GM12878 (cell line): Measurements from ENCODE around the gene SRGAP2. TPM values are rescaled to one million over a fixed set of nuclear protein-coding genes. Genes with fewer than 3 reads are reported as not detected.
"Not testable (repeated sequence)": the region's sequence is repeated elsewhere in the genome, so short reads cannot be mapped to it uniquely, and the experiment has no call there.

ENCODE experiments used
- ATAC-seq: fragments of 200-7000 bp; cut with Tn5 transposase; 3 replicates; pipeline ENCODE4 v1.9.1; 2020; ENCODE audit warnings: mild to moderate bottlenecking, moderate library complexity
- BruUV-seq: library from RNA; stranded (reverse); fragments of 400-500 nt; replicated peaks from 2 replicates; lab custom pipeline; 2021; lab: Mats Ljungman, UMichigan
- CTCF ChIA-PET: fragments of 300-600 bp; sonication (Branson Sonifier 250); formaldehyde crosslinking; extraction: SDS; loops from one replicate; lab custom pipeline; 2021; ENCODE audit warnings: inconsistent platforms; lab: Yijun Ruan, JAX
- POLR2A ChIA-PET: fragments of 350-600 bp; formaldehyde crosslinking; extraction: SDS; loops from one replicate; lab custom pipeline; 2021; ENCODE audit warnings: inconsistent platforms; lab: Charles Lee
- RAD21 ChIA-PET: fragments of 300-600 bp; sonication (Branson Sonifier 250); formaldehyde crosslinking; loops from one replicate; lab custom pipeline; 2023; ENCODE audit warnings: antibody characterized with exemption; ENCODE audit not compliant: unreplicated experiment; lab: Charles Lee
- SMC1A ChIA-PET: fragments of 300-600 bp; sonication (Branson Sonifier 250); formaldehyde crosslinking; loops from one replicate; lab custom pipeline; 2023; ENCODE audit not compliant: unreplicated experiment, uncharacterized antibody; lab: Charles Lee
- DNase-seq: peaks from one replicate; pipeline ENCODE4 v3.0.0-alpha.2; 2011; ENCODE audit warnings: low read depth, low spot score
- FAIRE-seq: peaks from 3 replicates; lab custom pipeline; 2011; peaks lifted over from hg19 to GRCh38; lab: Jason Lieb, UNC
- H2AFZ ChIP-seq: 2 replicates; pipeline ENCODE4 v1.6.0; 2011; ENCODE audit warnings: low read depth, low read length, control low read depth; ENCODE audit not compliant: control insufficient read depth
- H3K27ac ChIP-seq: 2 replicates; pipeline ENCODE4 v1.5.1; 2011; ENCODE audit warnings: control low read depth; ENCODE audit not compliant: control insufficient read depth, insufficient read depth
- H3K27me3 ChIP-seq, 2 experiments: replicated peaks in 1 of 2; 2 replicates each; pipeline versions ENCODE4 v1.6.0 to v1.6.1; 2011; ENCODE audit warnings: low read length in 1 of 2; ENCODE audit not compliant: control insufficient read depth in 2 of 2, insufficient read depth in 2 of 2
- H3K36me3 ChIP-seq, 2 experiments: 2 replicates each; pipeline ENCODE4 v1.5.1; 2011; ENCODE audit warnings: low read length in 1 of 2; ENCODE audit not compliant: control insufficient read depth in 2 of 2, insufficient read depth in 2 of 2
- H3K4me1 ChIP-seq: 2 replicates; pipeline ENCODE4 v1.6.1; 2011; ENCODE audit warnings: mild to moderate bottlenecking, low read length, moderate library complexity, mixed read lengths; ENCODE audit not compliant: control insufficient read depth, insufficient read depth
- H3K4me2 ChIP-seq: 2 replicates; pipeline ENCODE4 v1.6.0; 2011; ENCODE audit warnings: control low read depth; ENCODE audit not compliant: control insufficient read depth, insufficient read depth
- H3K4me3 ChIP-seq: fragments of 200-600 bp; sonication (generic); 2 replicates; pipeline ENCODE4 v1.5.1; 2016
- H3K79me2 ChIP-seq: 2 replicates; pipeline ENCODE4 v1.6.0; 2011; ENCODE audit warnings: low read length; ENCODE audit not compliant: control insufficient read depth, insufficient read depth
- H3K9ac ChIP-seq: 2 replicates; pipeline ENCODE4 v1.8.0; 2011; ENCODE audit warnings: low read length, control low read depth, mixed read lengths; ENCODE audit not compliant: control insufficient read depth, insufficient read depth
- H3K9me3 ChIP-seq: replicated peaks from 3 replicates; pipeline ENCODE4 v1.5.1; 2011; ENCODE audit warnings: mild to moderate bottlenecking, low read length; ENCODE audit not compliant: control insufficient read depth, insufficient read depth
- H4K20me1 ChIP-seq: 2 replicates; pipeline ENCODE4 v1.6.0; 2011; ENCODE audit not compliant: control insufficient read depth, insufficient read depth
- whole genome bisulfite sequencing: methylation state at CpG from one replicate; pipeline ENCODE4 v1.1.6; 2016; ENCODE audit warnings: low lambda C conversion rate; ENCODE audit not compliant: insufficient replicate concordance, insufficient coverage; ENCODE audit errors: missing lambda C conversion rate; 5-methylcytosine and 5-hydroxymethylcytosine counted together
- in situ Hi-C: fragments of 300-500 bp; cut with MboI; formaldehyde crosslinking; loops from 9 replicates; pipeline ENCODE4 v1.14.3; 2018; ENCODE audit warnings: mixed read lengths
- intact Hi-C: fragments of 100-400 bp; cut with micrococcal nuclease; formaldehyde crosslinking; loops from one replicate; pipeline ENCODE4 v1.14.2; 2022; ENCODE audit not compliant: unreplicated experiment
- polyA plus RNA-seq, 11 experiments: library from polyadenylated mRNA; depleted of rRNA in 4 of 11; unstranded in 6 of 11; stranded (reverse) in 5 of 11; fragments of >200 nt; fragmentation: Nextera tagmentation in 4 of 11; fragmentation: Illumina TruSeq in 1 of 11; extraction: Ambion mirVana in 4 of 11; extraction: Trizol in 1 of 11; gene quantifications; 1 replicate in 1 of 11; 2 replicates in 10 of 11; pipeline versions ENCODE4 v1.2.1 to v1.2.3, GENCODE V29; 2011 to 2016; ENCODE audit warnings: inconsistent platforms in 2 of 11, missing spikeins in 2 of 11, low read depth in 1 of 11
- total RNA-seq, 4 experiments: library from RNA; depleted of rRNA in 3 of 4; stranded (reverse); fragments of >200 nt in 3 of 4; fragmentation: Illumina TruSeq in 1 of 4; extraction: Trizol in 1 of 4; gene quantifications; 2 replicates each; pipeline versions ENCODE4 v1.2.1 to v1.2.3, GENCODE V29; 2013 to 2021

The SRGAP2 gene
- total and polyA plus RNA-seq, 10 of the 15 experiments (the other 5 are each of a cell fraction or from before 2014, with no cell fraction given): 1.2 to 15.0 (median 7.6) TPM

DNA sequence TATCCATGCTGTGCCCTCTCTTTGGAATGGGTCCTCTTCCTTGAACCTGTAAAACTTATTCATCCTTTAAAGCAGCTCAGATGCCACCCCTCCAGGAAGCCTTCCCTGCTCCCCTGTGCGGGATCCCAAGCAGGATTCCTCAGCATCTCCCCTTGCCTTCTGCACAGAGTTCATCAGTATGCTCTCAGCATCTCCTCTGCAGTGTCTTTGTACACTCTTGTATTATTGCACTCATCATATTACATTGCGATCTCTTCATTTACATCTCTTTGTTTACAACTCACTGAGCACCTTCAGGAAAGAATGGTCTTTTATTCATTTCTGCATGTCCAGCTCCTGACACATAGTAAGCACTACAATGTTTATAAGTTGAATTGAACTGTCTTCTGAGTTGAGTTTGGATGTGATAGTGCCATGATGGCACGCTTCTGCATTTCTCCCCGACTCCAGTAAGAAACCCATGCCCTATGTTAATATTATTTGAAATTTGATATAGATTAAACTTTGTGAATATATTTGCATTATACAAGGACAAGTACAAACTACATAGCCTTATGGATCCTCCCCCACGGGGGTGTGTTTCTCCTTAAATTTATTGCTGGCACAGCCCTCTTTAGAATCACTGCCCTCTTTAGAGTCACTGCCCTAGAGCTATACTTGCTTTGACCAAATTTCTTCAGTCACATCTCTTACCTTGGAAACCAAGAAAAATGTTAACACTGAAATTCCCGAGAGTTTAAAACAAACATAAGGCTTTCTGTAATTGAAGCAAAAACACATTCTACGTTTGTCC, 12.5 kb downstream of the SRGAP2 start:
- in situ Hi-C loops, H3K27ac ChIP-seq, H3K79me2 ChIP-seq, H3K4me3 ChIP-seq, CTCF ChIA-PET, FAIRE-seq, H3K4me2 ChIP-seq, RAD21 ChIA-PET, H3K9ac ChIP-seq, DNase-seq, H3K27me3 ChIP-seq, H3K9me3 ChIP-seq, H3K36me3 ChIP-seq, SMC1A ChIA-PET, H3K4me1 ChIP-seq, POLR2A ChIA-PET, H4K20me1 ChIP-seq, intact Hi-C loops, ATAC-seq, BruUV-seq, H2AFZ ChIP-seq: not testable (repeated sequence)
- WGBS: 91% methylated on average over 3 of the region's 7 CpGs

GRCh38 chr1:206218285-206218684, 14.9 kb downstream of the SRGAP2 start:
- H3K27ac ChIP-seq, intact Hi-C loops, RAD21 ChIA-PET, DNase-seq, H3K9ac ChIP-seq, POLR2A ChIA-PET, FAIRE-seq, H3K4me2 ChIP-seq, H3K9me3 ChIP-seq, BruUV-seq, H3K27me3 ChIP-seq, H4K20me1 ChIP-seq, ATAC-seq, H3K4me3 ChIP-seq, H3K36me3 ChIP-seq, CTCF ChIA-PET, SMC1A ChIA-PET, H2AFZ ChIP-seq, H3K4me1 ChIP-seq, H3K79me2 ChIP-seq, in situ Hi-C loops: not testable (repeated sequence)
- WGBS: 50% methylated on average over 1 of the region's 3 CpGs

DNA sequence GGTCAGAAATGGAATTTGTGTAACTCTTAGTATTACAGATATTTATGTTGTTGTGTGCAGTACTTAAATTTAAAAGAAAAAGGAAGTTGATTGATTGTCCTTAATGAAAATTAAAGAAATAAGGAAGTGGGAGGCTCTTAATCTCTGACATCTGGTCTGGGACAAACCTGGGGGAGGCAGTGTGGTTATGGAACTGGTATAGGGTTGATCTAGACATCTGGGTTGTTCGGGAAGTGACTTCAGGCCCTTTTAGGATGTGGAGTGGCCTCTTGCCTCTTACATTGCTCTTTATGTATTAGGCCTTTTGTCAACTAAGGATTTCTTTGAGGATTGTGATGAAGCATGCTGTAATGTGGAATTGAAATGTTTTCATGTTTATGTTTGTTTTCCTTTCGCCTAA, 15.4 kb downstream of the SRGAP2 start:
- H3K4me3 ChIP-seq, in situ Hi-C loops, H3K79me2 ChIP-seq, RAD21 ChIA-PET, DNase-seq, H3K27me3 ChIP-seq, POLR2A ChIA-PET, FAIRE-seq, H2AFZ ChIP-seq, ATAC-seq, intact Hi-C loops, BruUV-seq, H3K9ac ChIP-seq, H3K4me1 ChIP-seq, H3K9me3 ChIP-seq, H3K36me3 ChIP-seq, H4K20me1 ChIP-seq, H3K4me2 ChIP-seq, H3K27ac ChIP-seq, SMC1A ChIA-PET, CTCF ChIA-PET: not testable (repeated sequence)
- WGBS: no CpG with 5 or more reads among the region's 2 CpGs
